Stimulated activated CD8-positive, alpha-beta memory T cell treated with anti-CD3 and anti-CD28 coated beads, Interleukin-15, amount 100 ng/mL, for 48 hours (primary cell): ENCODE results near the gene FBXO33.
"Not testable (repeated sequence)": the region's sequence is repeated elsewhere in the genome, so short reads cannot be mapped to it uniquely, and the experiment has no call there.

Source experiments
- DNase-seq, 2 donors: peaks; one replicate each; pipeline ENCODE4 v3.0.0-alpha.2; 2020; ENCODE audit warnings: low read depth in 2 of 2

FBXO33 gene

DNA sequence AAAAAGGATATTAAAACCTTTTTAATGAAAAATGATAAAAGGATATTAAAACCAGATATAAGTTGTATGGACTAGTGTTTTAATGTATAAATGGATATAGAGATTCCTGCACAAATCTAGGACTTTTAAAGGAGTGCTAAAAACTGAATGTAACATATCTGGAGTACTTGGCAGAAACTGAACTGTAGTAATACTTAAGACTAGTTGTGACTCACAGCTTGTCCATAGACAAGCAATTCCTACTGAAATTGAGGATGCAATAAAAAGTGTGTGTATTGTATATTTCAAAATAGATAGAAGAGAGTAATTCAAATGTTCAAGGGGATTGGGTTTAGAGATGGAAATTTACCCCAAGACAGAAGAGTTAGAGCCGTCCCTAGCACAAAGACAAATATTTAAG is 59.6 kb downstream of the FBXO33 start:
- no peak for DNase-seq

DNA sequence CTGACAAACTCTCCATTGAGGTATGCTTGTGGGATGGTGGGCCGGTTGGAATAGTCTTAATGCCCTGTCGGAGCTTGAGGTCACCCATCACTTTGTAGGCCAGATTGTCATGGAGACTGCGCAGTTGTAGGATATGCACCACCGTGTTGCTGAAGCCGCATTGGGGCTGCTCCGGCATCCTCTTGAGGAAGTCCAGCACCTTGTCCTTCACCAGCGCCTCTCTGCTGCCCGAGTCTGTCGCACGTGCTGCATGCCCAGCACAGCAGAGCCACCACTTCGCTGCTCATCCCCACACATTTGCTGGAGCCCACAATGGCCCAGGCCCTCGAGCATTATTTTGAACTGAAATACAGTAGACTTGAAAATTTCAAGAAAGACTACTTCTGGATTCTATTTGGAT is 61.8 kb downstream of the FBXO33 start:
- no peak for DNase-seq

DNA sequence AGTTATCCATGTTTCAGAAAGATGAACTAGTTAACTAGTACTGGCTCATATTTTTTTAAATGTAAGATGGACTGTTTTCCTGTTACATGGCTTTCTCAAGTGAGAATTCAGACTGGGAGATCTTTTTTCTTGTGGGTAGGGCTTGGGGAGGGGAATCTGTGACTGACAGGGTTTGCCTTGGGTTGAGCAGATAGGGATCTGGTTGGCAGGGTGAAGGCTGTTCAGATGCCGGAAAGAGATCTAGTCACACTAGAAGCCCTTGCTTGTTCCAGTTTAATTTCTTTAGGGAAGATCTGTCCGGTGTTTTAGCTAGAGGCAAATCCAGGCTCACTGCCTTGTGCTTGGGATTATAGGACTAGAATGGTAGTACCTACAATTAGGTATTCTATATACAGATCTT is 63.2 kb downstream of the FBXO33 start:
- no peak for DNase-seq

- peak in 1 of 2 donors; percentile 3 for DNase-seq
Observed at GRCh38 chr14:39368261-39368959, 63.8 kb downstream of the FBXO33 start.

DNA sequence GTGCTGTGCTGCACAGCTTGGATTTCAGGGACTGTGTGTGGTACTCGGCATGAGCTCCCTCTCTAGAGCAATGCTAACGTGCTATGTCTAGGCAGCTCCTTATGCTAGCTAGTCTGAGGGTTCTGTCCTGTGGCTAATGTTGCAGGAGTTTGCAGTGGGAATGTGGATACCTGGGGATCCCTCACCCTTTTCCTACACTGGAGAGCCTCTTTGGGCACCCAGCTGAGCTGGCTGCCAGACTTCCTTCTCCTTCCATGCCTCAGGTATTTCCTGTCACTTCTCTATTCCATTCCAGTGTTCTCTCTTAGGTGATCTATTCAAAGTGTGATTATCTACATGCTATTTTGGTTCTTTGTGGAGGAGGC is 64.9 kb downstream of the FBXO33 start:
- no peak for DNase-seq

DNA sequence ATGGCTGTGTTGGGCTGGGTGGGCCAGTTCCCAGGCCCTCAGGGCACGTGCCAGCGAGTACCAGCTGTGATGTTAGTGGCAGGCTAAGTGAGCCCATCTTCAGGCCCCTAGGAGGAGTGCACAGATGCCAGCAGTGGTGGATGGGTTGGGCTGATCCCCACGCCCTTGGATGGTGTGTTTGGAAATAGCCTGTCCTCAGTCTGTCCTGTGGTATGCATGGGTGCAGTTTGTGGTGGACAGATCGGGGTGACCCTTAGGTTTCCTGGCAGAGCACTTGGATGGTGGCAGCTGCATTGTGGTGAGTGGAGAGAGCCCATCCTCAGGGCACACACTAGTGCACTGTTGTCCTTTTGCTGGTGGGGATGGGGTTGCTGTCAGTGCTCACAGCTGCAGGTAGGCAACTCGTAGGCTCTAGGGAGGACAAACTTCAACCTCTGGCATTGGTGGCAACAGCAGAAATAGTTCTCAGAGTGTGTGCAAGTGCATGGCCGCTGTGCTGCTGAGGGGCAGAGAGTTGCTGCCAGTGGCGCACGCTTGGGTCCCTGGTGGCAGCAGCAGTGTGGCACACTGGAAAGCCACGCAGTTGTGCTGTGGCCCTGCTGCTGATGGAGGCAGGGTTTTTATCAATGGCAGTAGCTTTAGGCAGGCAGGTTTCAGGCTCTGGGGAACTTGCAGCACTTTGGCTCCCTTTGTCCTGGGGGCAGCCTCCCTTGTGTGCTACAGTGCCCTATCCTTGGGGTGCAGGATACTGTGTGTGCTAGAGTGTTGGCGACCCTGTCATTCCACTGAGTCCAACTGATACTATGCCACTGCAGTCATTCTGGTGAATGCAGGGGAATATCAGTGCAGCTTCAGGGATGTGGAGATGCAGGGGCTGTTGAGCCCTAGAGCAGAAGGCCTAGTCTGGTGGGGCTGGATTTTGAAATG is 65.5 kb downstream of the FBXO33 start:
- DNase-seq, result no peak

- DNase-seq, result no peak
Observed at GRCh38 chr14:39365354-39365753, 66.9 kb downstream of the FBXO33 start.

DNA sequence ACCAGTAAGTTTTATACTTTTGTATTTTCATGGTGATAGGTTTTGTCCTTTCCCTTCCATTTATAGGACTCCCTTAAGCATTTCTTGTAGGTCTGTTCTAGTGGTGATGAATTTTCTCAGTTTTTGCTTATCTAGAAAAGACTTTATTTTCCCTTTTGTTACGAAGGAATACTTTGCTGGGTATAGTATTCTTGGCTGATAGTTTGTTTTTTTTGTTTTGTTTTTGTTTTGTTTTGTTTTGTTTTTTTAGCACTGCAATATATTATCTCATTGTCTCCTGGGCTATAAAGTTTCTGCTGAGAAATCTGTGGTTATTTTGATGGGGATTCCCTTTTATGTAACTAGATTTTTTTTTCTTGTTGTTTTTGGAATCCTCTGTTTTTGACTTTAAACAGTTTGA is 67.7 kb downstream of the FBXO33 start:
- DNase-seq, result no peak

GRCh38 chr14:39361556-39361955 is 70.7 kb downstream of the FBXO33 start:
- DNase-seq, result not testable (repeated sequence)

DNA sequence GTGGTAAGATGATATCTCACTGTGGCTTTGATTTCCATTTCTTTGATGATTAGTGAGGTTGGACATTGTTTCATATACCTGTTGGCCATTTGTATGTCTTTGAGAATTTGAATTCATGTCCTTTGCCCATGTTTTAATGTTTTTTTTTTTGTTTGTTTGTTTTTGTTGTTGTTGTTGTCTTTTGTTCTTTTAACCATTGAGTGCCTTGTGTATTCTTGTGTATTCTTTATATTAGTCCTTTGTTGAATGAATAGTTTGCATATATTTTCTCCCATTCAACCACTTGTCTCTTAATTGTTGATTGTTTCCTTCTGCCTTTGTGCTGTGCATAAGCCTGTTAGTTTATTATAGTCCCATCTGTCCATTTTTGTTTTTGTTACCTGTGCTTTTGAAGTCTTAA is 71.9 kb downstream of the FBXO33 start:
- no peak for DNase-seq

GRCh38 chr14:39359069-39359468 is 73.2 kb downstream of the FBXO33 start:
- not testable (repeated sequence) for DNase-seq

DNA sequence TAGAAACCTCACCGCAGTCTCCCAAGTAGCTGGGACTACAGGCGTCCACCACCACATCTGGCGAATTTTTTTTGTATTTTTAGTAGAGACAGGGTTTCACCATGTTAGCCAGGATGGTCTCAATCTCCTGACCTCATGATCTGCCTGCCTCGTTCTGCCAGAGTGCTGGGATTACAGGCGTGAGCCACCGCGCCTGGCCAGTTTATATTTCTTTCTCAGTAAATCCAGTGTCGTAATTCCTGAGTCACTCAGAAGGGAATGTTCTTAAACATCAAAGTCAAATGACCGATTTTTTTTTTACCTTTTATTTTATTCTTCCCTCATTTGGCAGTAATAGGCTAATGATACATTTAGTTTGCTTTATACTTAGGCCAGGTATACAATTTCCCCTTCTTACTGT is 80.5 kb downstream of the FBXO33 start:
- no peak for DNase-seq

DNA sequence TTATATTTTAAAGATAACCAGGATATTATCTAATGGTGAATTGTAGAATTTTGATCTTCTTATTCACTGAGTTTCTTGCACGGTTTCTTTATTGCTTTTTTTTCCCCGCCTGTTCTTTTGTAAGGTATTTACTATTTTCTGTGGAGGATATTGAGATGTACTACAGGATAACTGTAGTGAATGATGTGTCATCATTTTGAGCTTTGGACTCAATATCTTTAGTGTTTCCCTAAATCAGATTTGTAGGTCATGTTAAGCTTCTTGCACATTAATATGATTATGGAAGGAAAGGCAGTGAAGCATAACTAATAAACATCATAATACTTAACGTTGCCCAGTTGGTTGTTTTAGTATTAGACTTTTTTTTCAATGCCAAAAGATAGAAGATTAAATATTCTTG is 81.4 kb downstream of the FBXO33 start:
- DNase-seq, result no peak
